ENCODE results near the gene SLC13A1.

- TF ChIP-seq ZNF140 (tag by site-specific recombination; IDR thresholded peaks at IDR 0.05) (no peak), REST (tag by site-specific recombination; IDR thresholded peaks at IDR 0.05) (no peak), ZIC2 (tag by site-specific recombination; IDR thresholded peaks at IDR 0.05) (no peak), ZNF155 (tag by site-specific recombination; IDR thresholded peaks at IDR 0.05) (no peak), PRDM4 (tag by site-specific recombination; IDR thresholded peaks at IDR 0.05) (no peak), ZNF629 (tag by site-specific recombination; IDR thresholded peaks at IDR 0.05) (no peak), ZBTB10 (tag by site-specific recombination; IDR thresholded peaks at IDR 0.05) (no peak), BCL11A (tag by site-specific recombination; IDR thresholded peaks at IDR 0.05; ENCODE audit: low read depth) (no peak), ZNF514 (tag by site-specific recombination; IDR thresholded peaks at IDR 0.05) (no peak), ZFP3 (tag by site-specific recombination; IDR thresholded peaks at IDR 0.05; ENCODE audit: low read depth) (no peak)
These were observed 20.6 kb upstream of the SLC13A1 start for GRCh38 chr7:123220396-123220795.
